ENCODE measurements around the gene PPP2R2C.

The PPP2R2C gene

DNA sequence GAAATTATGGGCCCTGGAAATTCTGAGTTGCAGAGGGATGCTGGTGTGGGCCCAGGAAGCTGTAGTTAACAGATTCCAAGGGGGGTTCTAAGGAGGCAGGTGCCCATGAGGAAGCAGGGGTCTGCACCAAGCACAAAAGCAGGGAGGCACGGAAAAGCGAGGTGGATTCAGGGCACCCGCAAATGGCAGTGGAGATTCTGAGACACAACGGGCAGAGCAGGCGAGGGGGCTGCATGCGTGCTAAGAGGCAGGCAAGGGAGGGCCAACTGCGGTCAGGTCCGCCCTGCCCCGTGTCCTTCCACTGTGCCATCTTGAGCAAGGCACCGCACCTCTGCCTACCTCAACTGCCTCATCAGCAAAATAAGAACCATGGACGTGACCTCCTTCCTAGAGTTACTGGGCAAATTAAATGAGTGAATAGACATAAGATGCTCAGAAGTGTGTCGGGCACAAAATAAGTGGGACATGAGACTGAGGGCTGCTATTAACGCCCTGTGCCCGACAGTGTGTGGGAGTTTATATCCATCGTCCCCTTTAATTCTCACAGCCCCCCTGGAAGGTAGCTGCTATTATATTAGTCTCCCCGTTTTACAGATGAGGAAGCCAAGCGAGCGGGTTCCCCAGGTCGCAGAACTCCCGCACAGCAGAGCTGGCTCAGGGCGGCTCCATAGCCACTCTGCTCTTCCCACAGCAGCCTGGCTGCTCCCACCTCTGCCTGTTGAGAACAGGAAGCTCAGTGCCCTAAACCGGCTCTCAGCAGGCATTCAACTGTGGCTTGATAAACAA lies 67.6 kb downstream of the PPP2R2C start:
- DNase-seq (ENCODE audit: low read depth in 2 of 2): no peak

DNA sequence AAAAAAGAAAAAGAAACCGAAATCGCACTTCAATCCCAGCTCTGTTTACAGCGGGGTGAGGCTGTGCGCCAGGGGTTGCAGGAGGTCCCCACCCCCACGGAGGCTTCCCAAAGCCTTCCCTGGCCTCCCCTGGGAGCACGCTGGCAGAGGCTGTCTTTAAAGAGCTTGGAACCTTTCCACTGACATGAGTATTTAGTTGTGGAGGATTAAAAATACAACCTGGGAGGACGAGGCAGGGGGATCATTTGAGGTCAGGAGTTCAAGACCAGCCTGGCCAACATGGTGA lies 69.1 kb downstream of the PPP2R2C start:
- no peak for DNase-seq (ENCODE audit: low read depth in 2 of 2)

DNA sequence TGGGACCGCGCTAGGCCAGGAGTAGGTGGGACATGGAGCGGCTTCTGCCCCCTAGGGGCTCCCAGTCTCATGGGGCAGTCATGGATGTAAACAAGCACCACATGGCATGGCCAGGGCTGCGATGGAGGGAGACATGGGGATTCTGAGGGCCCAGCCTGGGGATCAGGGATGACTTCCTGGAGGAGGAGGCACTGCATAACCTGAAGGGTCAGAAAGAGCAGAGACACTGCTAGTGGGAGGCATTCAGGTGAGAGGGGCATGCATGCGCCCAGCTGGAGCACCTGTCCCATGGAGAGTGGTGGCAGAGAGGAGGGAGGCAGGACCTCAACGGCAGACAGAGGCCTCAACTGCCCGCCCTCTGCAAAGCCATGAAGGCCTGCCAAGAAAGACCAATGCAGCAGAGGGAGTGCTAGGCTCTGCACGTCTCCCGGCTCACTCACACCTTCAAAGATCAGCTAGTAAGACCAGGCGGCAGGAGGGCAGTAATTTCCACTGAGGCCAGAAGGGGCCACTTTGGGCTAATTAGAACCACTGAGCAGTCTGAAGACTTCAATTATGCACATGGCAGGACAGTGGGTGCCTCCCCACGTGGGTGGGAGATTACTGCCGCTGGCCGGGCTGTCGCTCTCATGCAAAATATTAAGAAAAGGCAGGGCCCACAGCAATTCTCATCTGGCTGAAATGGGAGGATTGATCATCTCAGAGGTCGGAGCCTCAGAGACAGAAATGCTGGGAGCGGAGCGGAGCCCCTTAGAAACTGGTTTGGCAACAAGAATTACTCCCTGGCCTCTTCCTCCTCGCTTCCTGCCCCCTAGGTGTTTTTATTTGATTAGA lies 69.6 kb downstream of the PPP2R2C start:
- no peak for DNase-seq (ENCODE audit: low read depth in 2 of 2)

DNA sequence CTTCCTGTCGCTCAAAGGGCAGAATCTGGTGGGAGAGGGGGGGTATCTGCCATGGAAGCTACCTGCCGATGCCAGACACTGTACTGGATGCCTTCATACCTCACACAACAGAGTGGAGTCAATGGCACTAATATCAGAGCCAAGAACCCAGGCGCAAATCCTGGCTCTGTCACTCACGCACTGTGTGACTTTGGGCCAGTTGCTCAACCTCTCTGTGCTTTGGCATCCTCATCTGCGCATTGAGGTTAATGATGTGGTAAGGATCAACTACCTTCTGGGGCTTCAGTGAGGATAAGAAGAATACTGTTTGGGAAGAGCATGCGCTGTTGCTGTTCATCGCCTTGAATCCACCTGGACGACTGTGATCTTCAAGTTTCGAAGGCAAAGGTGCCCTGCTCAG lies 70.6 kb downstream of the PPP2R2C start:
- DNase-seq (ENCODE audit: low read depth in 2 of 2): no peak

DNA sequence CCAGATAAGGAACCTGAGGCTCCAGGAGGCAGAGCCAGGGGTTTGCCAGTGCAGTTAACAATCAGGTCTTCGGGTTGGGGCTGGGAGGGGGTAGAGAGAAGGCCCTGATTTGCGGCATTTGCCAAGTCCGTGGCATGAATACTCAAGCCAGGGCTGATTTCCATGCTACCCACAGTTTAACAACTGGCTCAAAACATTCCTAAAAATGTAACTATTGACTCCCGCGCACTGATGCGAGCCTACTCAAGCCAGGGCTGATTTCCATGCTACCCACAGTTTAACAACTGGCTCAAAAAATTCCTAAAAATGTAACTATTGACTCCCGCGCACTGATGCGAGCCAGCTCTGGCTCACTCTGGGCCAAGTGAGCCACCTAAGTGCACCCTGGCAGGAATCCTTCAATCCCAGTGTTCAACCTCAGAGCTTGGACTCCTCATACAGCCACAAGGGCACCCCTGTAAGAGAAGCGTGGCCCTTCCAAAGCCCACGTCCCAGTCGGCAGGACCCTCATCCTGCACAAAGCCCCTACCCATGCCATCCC lies 75.6 kb downstream of the PPP2R2C start:
- DNase-seq (ENCODE audit: low read depth in 2 of 2): no peak

DNA sequence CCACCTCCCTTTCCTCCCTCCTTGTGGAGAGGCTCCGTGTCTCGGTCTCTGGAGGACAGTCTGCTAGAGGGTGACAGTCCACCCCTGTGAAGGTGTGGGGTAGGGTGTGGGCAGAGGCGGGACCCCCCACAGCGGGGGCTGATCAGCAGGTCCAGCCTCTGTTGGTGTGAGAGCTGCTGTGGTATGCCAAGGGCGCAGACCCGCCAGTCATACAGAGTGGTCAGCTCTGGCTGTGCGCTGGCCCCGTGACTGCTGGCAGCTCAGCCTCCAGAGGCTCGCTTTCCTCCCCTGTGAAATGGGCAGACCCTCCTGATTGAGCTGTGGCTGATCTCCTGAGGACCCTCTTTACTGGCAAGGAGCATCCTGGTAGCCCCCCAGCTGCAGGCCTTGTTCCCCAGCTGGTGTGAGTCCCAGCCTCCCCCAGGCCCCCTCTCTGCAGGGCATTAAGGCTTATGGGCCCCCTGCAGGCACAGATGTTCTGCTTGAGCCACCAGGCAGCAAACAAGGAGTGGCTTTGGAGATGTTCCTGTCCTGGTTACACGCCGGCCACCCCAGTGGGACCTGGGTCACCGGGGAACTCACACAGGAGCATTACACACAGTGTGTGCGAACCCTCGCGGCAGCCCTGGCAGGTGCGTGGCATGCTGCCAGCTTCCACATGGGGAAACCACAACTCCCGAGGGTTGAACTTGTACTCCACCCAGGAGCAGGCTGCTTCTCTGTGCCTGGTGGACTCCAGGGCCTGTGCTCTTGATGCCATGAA lies 76.8 kb downstream of the PPP2R2C start:
- no peak for DNase-seq (ENCODE audit: low read depth in 2 of 2)

DNA sequence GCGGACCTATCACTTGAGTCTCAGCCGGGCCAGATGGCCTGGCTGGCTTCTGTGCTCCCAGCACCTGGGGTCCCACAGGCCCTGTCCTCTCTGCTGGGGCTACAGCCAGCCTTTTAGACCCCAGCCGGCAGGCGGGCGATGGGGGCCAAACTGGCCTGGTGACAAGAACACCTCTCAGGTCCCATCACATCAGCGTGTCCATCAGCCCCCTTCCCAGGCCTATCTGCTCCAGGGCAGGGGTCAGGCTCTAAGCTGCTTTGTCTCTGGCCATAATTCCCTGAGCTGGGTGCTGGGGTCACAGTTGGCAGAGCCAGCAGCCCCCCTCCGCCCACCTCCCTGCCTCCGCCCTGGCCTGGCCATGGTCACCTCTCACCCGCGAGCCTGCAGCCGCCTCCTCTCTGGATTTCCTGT lies 77.7 kb downstream of the PPP2R2C start:
- no peak for DNase-seq (ENCODE audit: low read depth in 2 of 2)

DNA sequence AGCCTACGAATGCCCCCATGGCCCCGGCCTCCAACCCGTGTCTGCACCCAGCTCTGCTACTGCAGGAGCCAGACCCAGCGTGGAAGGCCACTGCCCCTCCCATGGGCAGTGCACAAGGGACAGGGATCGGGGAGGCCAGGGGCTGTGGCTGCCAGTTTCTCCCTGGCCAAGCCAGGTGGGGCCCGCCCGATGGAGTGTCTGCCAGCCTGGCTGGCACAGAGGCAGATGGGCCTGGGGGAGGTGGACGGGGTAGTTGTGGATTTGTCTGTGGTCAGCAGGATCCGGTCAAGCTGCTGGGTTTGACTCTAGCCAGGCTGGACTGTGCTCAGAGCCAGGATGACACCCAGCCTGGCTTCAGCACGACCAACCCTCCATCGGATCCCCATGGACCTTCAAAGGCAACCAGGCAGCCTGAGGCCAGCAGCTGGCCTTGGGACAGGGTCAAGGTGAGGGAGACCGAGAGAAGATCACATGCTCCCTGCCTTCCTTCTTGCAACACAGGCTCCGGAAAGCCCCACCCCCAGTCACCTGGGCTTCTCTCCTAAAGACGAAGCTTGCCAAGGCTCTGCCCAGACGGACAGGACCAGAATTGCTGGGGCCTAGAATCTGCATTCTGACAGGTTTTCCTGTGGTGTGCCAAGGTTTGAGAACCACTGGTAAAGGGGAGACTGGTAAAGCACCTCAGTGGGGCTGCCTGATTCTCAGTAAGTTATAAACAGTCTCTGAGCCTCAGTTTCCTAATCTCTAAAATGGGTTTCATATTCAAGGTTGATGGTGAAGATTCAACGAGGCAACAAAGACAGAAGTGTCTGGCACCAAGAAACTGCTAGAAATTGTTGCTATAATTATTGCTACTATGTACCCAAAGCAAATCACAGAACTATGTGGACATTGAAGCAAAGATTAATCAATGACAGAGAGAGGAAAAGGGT lies 78.6 kb downstream of the PPP2R2C start:
- no peak for DNase-seq (ENCODE audit: low read depth in 2 of 2)

DNA sequence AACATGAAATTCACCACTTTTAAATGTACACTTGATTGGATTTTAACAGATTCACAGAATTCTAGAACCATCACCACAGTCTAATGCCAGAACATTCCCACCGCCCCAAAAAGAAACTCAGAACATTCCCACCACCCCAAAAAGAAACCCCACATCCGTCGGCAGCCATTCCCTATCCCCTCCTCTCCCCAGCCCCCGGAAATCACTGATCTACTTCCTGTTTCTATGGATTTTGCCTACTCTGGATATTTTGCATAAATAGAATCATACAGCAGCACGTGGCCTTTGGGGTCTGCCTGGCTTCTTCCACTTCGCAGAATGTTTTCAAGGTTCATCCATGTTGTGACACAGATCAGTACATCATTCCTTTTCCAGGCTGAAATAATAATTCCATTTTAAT lies 79.3 kb downstream of the PPP2R2C start:
- no peak for DNase-seq (ENCODE audit: low read depth in 2 of 2)

DNA sequence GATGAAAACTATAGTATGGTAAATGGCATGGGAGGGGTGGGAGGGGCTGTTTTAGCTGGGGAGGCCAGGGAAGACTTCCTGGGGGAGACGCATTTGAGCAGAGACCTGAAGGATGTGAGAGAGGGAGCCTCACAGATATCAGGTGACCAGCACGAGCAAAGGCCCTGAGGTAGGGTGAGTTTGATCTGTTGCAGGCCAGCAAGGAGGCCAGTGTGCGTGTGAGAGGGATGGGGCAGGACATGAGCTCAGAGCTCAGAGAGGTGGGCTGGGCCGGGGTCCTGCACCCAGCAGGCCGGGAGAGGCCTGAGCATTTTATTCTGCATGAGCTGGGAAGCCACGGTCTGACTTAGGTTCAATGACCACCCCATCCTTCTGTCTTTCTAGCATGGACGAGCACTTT lies 80.0 kb downstream of the PPP2R2C start:
- no peak for DNase-seq (ENCODE audit: low read depth in 2 of 2)

DNA sequence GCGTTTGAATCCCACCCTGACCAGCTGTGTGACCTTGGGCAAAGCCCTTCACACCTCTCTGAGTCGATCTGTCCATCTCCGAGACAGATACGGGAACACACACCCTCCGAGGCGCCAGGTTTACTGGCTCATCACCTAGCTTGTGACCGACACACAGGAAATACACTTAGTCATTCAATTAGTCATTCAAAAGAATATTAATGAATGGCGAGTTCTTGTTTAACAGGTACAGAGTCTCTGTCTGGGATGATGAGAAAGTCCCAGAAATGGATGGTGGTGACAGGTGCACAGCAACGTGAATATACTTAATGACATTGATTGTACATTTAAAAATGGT lies 80.6 kb downstream of the PPP2R2C start:
- DNase-seq (ENCODE audit: low read depth in 2 of 2): no peak

DNA sequence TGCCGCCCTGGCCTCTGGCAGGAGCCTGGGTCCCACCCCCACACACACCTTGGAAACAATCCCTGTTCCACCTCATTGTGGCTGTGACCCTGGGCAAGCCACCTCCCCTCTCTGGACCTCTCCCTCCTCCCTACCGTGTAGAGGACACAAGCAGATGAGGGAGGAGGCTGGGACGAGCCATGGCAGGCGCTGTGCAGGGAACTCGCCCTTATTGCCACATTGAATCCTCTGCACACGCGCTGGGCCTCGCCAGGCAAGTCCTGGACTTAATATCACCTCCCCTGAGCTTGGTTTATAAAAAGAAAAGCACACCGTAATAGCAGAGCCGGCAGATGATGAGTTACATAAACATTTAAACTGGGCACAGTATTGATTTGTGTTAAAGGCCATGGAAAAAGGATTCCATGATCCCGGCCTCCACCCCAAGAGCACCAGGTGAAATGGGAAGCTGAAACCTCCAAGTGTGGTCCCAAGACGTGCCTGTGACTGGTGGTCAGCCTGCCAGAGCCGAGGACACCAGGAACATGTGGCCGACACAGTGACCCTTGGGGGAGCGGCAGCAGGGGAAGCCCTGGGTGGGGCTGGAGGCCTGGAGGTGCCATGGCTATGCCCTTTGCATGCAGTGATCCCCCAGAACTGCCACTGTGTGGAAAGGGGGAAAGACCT lies 81.1 kb downstream of the PPP2R2C start:
- no peak for DNase-seq (ENCODE audit: low read depth in 2 of 2)

DNA sequence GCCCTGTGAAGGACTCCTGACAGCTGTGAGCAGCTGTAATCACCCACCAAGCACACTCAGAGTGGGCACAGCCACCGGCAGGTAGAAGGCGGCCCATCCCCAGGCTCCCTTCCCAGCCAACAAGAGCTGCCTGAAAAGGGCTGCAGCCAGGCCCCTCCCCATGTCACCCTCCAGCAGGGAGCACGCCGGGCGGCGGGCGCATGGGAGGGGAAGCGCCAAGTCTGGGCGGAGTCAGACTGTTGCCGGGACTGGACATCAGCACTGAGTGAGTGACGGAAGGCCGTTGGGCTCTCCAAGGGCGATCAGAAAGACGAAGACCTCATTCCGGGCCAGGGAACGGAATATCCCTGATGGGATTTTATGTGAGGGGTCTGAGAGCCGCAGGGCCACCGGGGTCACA lies 82.1 kb downstream of the PPP2R2C start:
- no peak for DNase-seq (ENCODE audit: low read depth in 2 of 2)

DNA sequence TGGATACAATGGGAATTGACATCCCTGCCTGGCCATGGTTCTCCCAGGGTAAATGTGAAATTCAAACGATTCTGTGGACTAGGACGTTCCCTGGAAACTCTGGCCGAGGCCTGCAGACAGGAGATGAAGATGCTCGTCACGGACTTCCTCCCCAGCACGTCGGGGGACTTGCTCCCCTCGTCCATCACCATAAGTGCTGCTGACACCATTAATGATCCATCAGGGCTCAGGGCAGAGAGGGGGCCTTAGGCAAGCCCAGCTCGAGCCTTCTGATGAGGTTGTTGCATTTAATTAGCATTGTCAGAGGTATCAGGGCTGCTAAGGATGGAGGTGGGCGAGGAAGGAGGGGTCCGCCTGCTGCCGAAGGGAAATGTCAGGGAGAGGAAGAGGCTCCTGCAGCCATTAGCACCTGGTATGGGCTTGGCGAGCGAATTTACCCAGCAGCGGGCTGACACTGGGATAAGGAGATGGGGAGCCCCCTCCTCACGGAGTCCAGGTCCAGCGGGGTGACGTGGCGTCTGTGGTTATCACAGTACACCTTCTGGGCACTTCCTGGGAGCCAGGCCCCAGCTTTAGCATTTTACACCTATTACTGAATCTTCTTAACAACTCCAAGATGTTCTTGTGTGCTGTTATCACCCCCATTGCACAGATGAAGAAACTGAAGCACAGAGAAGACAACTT lies 83.1 kb downstream of the PPP2R2C start:
- DNase-seq (ENCODE audit: low read depth in 2 of 2): no peak

DNA sequence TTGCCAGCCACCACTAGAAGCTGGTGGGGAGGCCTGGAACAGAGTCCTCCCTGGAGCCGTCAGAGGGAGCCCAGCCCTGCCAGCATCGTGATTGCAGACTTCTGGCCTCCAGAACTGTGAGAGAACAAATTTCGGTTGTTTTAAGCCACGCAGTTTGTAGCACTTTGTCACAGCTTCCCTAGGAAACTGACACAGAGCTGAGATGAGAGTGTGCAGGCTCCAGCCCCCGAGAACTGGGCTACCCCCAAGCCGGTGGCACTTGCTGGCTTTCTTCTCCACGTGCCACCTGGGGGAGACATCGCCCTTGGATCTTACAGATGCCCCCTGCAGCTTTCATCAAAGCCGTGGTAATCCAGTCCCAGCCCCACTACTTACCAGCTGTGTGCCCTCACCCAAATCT lies 83.7 kb downstream of the PPP2R2C start:
- DNase-seq (ENCODE audit: low read depth in 2 of 2): no peak

DNA sequence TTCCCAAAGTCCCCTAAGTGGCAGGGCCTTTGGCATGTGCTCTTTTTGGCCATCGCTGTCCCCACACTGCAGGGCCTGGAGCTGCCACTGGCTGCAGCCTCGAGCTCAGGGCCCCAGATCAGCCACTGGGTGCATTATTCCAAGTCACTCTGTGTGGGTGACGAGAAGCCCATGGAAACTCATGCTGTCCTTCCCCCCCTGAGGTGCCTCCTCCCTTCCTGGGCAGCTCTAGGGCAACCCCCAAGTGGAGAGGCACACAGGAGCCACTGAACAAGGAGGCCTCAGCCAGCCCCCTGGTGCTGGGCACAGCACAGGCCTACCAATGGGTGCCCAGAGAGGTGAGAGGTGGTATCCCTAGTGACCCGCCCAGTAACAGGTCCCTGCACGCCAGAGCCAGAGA lies 84.5 kb downstream of the PPP2R2C start:
- no peak for DNase-seq (ENCODE audit: low read depth in 2 of 2)

DNA sequence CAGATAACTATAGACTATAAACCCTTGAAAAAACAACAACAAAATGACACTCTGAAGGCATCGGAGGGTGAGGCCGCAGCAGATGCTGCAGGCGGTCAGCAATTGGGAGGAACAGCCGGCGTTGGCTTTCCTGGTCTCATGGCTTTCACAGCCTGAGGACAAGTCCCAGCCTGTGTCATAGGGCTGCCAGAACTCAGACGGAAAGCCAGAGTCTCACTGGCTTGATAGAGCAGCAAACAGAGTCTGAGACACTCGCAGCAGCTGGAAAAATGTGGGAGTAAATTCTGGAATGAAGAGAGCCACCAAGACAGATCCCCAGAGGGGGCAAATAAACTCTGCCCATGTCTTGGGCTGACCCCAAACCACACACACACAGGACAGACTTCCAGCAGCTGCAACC lies 86.3 kb downstream of the PPP2R2C start:
- no peak for DNase-seq (ENCODE audit: low read depth in 2 of 2)

DNA sequence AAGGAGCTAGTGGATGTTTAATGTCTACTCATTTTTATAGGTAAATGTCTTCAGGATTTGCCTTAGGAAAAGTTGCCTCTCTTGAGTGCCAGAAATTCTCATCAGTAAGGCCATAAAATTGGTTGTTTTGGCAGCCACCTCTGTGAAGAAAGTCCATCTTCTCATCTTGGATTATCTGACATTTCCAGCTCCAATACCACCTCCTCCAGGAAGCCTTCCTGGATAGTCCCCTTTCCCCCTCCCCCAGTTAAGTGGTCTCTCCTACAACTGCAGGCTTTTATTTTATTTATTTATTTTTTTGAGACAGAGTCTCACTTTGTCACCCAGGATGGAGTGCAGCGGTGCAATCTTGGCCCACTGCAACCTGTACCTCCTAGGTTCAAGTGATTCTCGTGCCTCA lies 87.1 kb downstream of the PPP2R2C start:
- DNase-seq (ENCODE audit: low read depth in 2 of 2): no peak

DNA sequence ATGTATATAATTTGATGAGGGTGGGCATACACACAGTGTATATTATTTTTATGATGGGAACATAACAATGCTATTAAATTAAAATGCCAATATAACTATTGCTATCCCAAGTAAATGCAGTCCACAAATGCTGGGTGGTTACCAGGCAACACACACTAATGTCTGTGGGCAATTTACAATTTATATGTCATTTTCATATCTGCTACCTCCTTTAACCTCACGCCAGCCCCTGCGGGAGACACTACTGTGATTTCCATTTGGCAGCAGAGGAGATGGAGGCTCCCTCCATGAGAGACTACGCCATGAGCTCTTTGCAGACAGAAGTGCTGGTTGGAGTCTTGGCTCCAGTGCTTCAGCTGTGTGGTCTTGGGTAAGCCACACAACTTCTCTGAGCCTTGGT lies 87.9 kb downstream of the PPP2R2C start:
- no peak for DNase-seq (ENCODE audit: low read depth in 2 of 2)

DNA sequence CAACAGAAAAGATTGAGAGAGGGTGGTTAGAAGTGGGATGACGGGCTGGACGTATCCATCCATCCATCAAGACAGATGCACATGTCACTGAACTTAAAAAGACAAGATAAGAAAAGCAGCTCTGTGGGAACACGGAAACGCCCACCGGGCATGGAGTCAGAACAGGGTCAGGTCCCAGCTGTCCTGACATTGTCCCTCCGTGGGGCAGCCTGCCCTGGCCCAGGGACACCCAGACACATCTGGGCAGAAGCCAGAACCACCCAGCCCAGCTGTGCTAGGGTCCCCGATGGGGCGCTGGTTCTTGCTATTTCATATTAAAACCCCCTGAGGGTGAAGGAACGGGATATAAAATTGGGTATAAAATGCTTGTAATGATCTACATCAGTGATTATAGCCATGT lies 88.5 kb downstream of the PPP2R2C start:
- no peak for DNase-seq (ENCODE audit: low read depth in 2 of 2)
